Measurements from ENCODE around the gene GRAP2.

DNA sequence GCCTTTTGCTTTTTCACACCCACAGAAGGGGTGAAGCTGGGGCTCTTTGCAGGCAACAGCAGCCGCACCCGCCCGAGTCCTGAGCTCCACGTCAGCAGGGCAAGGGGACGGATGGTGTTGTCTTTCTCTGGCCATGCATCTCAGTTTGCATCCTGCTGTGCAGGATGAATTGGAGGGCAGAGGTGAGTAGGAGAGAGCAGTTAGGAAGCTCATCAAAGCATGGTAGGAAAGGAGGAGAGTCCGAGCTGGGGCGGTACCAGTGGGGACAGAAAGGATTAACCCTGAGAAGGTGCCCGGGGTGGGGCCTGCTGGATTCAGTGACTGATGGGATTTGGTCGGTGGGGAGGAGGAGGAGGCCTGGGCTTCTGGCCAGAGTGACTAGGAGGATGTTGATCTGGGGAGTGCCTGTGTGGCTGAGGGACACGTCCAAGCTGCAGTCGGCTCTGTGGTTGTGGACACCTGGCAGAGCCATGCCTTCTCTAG, 108.4 kb downstream of the GRAP2 start:
- TF ChIP-seq, protein P1, sequence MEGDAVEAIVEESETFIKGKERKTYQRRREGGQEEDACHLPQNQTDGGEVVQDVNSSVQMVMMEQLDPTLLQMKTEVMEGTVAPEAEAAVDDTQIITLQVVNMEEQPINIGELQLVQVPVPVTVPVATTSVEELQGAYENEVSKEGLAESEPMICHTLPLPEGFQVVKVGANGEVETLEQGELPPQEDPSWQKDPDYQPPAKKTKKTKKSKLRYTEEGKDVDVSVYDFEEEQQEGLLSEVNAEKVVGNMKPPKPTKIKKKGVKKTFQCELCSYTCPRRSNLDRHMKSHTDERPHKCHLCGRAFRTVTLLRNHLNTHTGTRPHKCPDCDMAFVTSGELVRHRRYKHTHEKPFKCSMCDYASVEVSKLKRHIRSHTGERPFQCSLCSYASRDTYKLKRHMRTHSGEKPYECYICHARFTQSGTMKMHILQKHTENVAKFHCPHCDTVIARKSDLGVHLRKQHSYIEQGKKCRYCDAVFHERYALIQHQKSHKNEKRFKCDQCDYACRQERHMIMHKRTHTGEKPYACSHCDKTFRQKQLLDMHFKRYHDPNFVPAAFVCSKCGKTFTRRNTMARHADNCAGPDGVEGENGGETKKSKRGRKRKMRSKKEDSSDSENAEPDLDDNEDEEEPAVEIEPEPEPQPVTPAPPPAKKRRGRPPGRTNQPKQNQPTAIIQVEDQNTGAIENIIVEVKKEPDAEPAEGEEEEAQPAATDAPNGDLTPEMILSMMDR (IDR thresholded peaks at IDR 0.05; ENCODE audit: low read depth, low read length): no peak
- no peak for TF ChIP-seq POLR2A (IDR thresholded peaks at IDR 0.05; ENCODE audit: extremely low read depth, insufficient read length)
- TF ChIP-seq, protein P2, sequence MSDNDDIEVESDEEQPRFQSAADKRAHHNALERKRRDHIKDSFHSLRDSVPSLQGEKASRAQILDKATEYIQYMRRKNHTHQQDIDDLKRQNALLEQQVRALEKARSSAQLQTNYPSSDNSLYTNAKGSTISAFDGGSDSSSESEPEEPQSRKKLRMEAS (IDR thresholded peaks at IDR 0.05; ENCODE audit: low read depth, low read length): no peak
- TF ChIP-seq MYC (IDR thresholded peaks at IDR 0.05; ENCODE audit: low read depth, low read length): no peak
